HepG2 (cell line): Measurements from ENCODE around the gene COPS6. TPM values are rescaled to one million over a fixed set of nuclear protein-coding genes. Genes with fewer than 3 reads are reported as not detected.

Experiments used
- AGO2 ChIP-seq: fragments of 200-400 bp; formaldehyde crosslinking; optimal IDR thresholded peaks from 2 replicates; pipeline ENCODE3; 2017; ENCODE audit warnings: mild to moderate bottlenecking, low read depth, low read length, moderate library complexity
- CBFB ChIP-seq: sonication (generic); formaldehyde crosslinking; IDR thresholded peaks from 2 replicates; pipeline ENCODE4 v1.4.0; 2020; ENCODE audit warnings: missing genetic modification reagents
- FOSL1 ChIP-seq: sonication (generic); formaldehyde crosslinking; IDR thresholded peaks from 2 replicates; pipeline ENCODE4 v1.9.0; 2021; ENCODE audit warnings: missing genetic modification reagents, borderline replicate concordance
- HCFC1 ChIP-seq: fragments of 150-350 bp; IDR thresholded peaks from 2 replicates; pipeline ENCODE4 v1.6.1; 2014; ENCODE audit warnings: low read depth, low read length
- MEIS2 ChIP-seq: sonication (generic); formaldehyde crosslinking; IDR thresholded peaks from 2 replicates; pipeline ENCODE4 v1.9.0; 2021; ENCODE audit warnings: mild to moderate bottlenecking, missing genetic modification reagents
- MXI1 ChIP-seq: IDR thresholded peaks from 3 replicates; pipeline ENCODE4 v1.6.1; 2012; ENCODE audit warnings: low read depth, low read length, inconsistent platforms, borderline replicate concordance
- NFYB ChIP-seq: sonication (generic); formaldehyde crosslinking; IDR thresholded peaks from 2 replicates; pipeline ENCODE4 v1.4.0; 2020; ENCODE audit warnings: missing genetic modification reagents
- SNAI1 ChIP-seq: sonication (generic); formaldehyde crosslinking; IDR thresholded peaks from 2 replicates; pipeline ENCODE4 v1.5.0; 2020; ENCODE audit warnings: mild to moderate bottlenecking, missing genetic modification reagents, borderline replicate concordance
- TCF7L2 ChIP-seq: IDR thresholded peaks from 2 replicates; pipeline ENCODE4 v1.6.1; 2011; ENCODE audit warnings: mild to moderate bottlenecking, low read depth, low read length, moderate library complexity
- TP53 ChIP-seq: sonication (generic); formaldehyde crosslinking; conservative IDR thresholded peaks from 2 replicates; pipeline ENCODE4 v1.4.0; 2020; ENCODE audit warnings: missing genetic modification reagents
- U2AF1 ChIP-seq: fragments of 200-400 bp; formaldehyde crosslinking; optimal IDR thresholded peaks from 2 replicates; pipeline ENCODE3; 2017; ENCODE audit warnings: mild to moderate bottlenecking, low read depth, low read length
- ZNF180 ChIP-seq: sonication (generic); formaldehyde crosslinking; IDR thresholded peaks from 2 replicates; pipeline ENCODE4 v1.4.0; 2020; ENCODE audit warnings: low read depth, missing genetic modification reagents, borderline replicate concordance
- ZNF274 ChIP-seq: sonication (generic); formaldehyde crosslinking; IDR thresholded peaks from 2 replicates; pipeline ENCODE4 v1.5.1; 2020; ENCODE audit warnings: mild to moderate bottlenecking, missing genetic modification reagents
- ZNF343 ChIP-seq: sonication (generic); formaldehyde crosslinking; IDR thresholded peaks from 2 replicates; pipeline ENCODE4 v1.4.0; 2020; ENCODE audit warnings: mild to moderate bottlenecking, missing genetic modification reagents
- ZNF501 ChIP-seq: sonication (generic); formaldehyde crosslinking; IDR thresholded peaks from 2 replicates; pipeline ENCODE4 v1.5.1; 2020; ENCODE audit warnings: mild to moderate bottlenecking, moderate library complexity, missing genetic modification reagents
- ZNF563 ChIP-seq: sonication (generic); formaldehyde crosslinking; IDR thresholded peaks from 2 replicates; pipeline ENCODE4 v1.8.0; 2022; ENCODE audit warnings: mild to moderate bottlenecking, moderate library complexity, missing genetic modification reagents
- ZNF569 ChIP-seq: sonication (generic); formaldehyde crosslinking; IDR thresholded peaks from 2 replicates; pipeline ENCODE4 v1.5.0; 2020; ENCODE audit warnings: mild to moderate bottlenecking, missing genetic modification reagents, moderate library complexity, borderline replicate concordance
- ZNF709 ChIP-seq: sonication (generic); formaldehyde crosslinking; IDR thresholded peaks from 2 replicates; pipeline ENCODE4 v1.5.0; 2020; ENCODE audit warnings: mild to moderate bottlenecking, missing genetic modification reagents
- ZNF775 ChIP-seq: sonication (generic); formaldehyde crosslinking; IDR thresholded peaks from 2 replicates; pipeline ENCODE4 v1.4.0; 2020; ENCODE audit warnings: missing genetic modification reagents, mild to moderate bottlenecking, moderate library complexity, borderline replicate concordance
- ZNF883 ChIP-seq: sonication (generic); formaldehyde crosslinking; IDR thresholded peaks from 2 replicates; pipeline ENCODE4 v1.5.1; 2020; ENCODE audit warnings: mild to moderate bottlenecking, missing genetic modification reagents; ENCODE audit errors: not compliant biosample characterization
- ZSCAN31 ChIP-seq: sonication (generic); formaldehyde crosslinking; IDR thresholded peaks from 2 replicates; pipeline ENCODE4 v1.5.0; 2020; ENCODE audit warnings: low read depth, mild to moderate bottlenecking, missing genetic modification reagents
- polyA plus RNA-seq, 8 experiments: library from polyadenylated mRNA; depleted of rRNA in 3 of 8; stranded (reverse) in 7 of 8; unstranded in 1 of 8; fragments of >200 nt; fragmentation: Illumina TruSeq in 4 of 8; extraction: Trizol in 4 of 8; gene quantifications; 2 replicates each; pipeline versions ENCODE4 v1.2.1 to v1.2.3, GENCODE V29; 2011 to 2016; ENCODE audit warnings: low read depth in 4 of 8, missing spikeins in 1 of 8, mixed read lengths in 1 of 8; ENCODE audit not compliant: insufficient read depth in 1 of 8
- total RNA-seq, 5 experiments: library from RNA; depleted of rRNA; stranded (reverse); fragments of >200 nt; fragmentation: Illumina TruSeq; extraction: Trizol; gene quantifications; 2 replicates each; pipeline ENCODE4 v1.2.3, GENCODE V29; 2016; ENCODE audit warnings: low read depth in 1 of 5
- TF ChIP-seq, protein P1 (sequence below): sonication (generic); formaldehyde crosslinking; conservative IDR thresholded peaks from 2 replicates; pipeline ENCODE4 v1.4.0; 2020; ENCODE audit warnings: mild to moderate bottlenecking, missing genetic modification reagents, moderate library complexity
- TF ChIP-seq, protein P2 (sequence below): sonication (generic); formaldehyde crosslinking; IDR thresholded peaks from 2 replicates; pipeline ENCODE4 v1.4.0; 2020; ENCODE audit warnings: mild to moderate bottlenecking, missing genetic modification reagents
- TF ChIP-seq, protein P3 (sequence below): sonication (generic); formaldehyde crosslinking; IDR thresholded peaks from 2 replicates; pipeline ENCODE4 v1.5.0; 2020; ENCODE audit warnings: missing genetic modification reagents
- TF ChIP-seq, protein P4 (sequence below): sonication (generic); formaldehyde crosslinking; IDR thresholded peaks from 2 replicates; pipeline ENCODE4 v1.8.1; 2023; ENCODE audit warnings: missing genetic modification reagents, inconsistent platforms, borderline replicate concordance

The COPS6 gene
- total and polyA plus RNA-seq, 2 of the 13 experiments (the other 11 are each of a cell fraction or from before 2014, with no cell fraction given), result 33.4 to 117 TPM

DNA sequence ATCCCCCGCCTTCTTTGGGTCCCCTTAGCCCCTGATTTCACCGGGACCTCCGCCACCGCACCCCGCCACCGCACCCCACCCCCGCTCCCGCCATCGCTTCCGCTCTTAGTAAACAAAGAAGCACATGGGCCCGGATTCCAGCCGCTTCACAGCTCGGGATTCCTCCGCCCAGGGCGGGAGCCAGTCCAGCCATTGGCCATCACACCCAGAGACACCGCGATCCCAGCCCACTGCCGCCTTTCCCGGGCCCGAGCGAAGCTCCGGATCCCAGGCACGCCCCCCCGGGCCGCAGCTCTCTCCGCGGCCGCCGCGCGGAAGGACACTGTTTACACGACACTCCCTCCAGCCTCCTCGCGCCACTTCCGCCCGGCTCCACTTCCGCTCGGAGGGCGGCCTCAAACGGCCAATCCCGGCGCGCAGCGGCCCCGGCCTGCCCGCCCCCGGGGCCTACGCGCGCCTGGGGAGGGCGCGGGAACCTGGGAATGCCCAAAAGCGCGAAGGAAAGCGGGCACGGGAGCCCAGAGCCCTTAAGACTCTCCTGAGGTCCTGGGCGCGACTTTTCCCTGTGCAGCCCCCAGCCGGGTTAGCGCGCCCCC is 11.7 kb downstream of the COPS6 start (continued):
- TF ChIP-seq ZNF501 (CRISPR knock-in tag) (peak; percentile 83), ZNF274 (peak; percentile 68; the same call in 1 of the 2 replicates), ZNF180 (CRISPR knock-in tag) (no peak), AGO2 (no peak), ZNF563 (CRISPR knock-in tag) (peak; percentile 75; the same call in 1 of the 2 replicates), FOSL1 (CRISPR knock-in tag) (no peak), SNAI1 (CRISPR knock-in tag) (no peak), ZNF883 (no peak), TP53 (CRISPR knock-in tag) (no peak), U2AF1 (peak; percentile 41), TCF7L2 (no peak), CBFB (CRISPR knock-in tag) (peak; percentile 88), ZSCAN31 (CRISPR knock-in tag) (peak; percentile 79; the same call in 1 of the 2 replicates), NFYB (CRISPR knock-in tag) (peak; percentile 86), ZNF709 (CRISPR knock-in tag) (0 out of 2 replicates have a peak, but pooled peaks have one; percentile 41), ZNF775 (CRISPR knock-in tag) (no peak), ZNF569 (CRISPR knock-in tag) (no peak), MEIS2 (CRISPR knock-in tag) (0 out of 2 replicates have a peak, but pooled peaks have one; percentile 15), HCFC1 (peak; percentile 43; the same call in 1 of the 2 replicates), ZNF343 (CRISPR knock-in tag) (peak; percentile 71; the same call in 1 of the 2 replicates), MXI1 (peak; percentile 97)
- TF ChIP-seq, protein P1, sequence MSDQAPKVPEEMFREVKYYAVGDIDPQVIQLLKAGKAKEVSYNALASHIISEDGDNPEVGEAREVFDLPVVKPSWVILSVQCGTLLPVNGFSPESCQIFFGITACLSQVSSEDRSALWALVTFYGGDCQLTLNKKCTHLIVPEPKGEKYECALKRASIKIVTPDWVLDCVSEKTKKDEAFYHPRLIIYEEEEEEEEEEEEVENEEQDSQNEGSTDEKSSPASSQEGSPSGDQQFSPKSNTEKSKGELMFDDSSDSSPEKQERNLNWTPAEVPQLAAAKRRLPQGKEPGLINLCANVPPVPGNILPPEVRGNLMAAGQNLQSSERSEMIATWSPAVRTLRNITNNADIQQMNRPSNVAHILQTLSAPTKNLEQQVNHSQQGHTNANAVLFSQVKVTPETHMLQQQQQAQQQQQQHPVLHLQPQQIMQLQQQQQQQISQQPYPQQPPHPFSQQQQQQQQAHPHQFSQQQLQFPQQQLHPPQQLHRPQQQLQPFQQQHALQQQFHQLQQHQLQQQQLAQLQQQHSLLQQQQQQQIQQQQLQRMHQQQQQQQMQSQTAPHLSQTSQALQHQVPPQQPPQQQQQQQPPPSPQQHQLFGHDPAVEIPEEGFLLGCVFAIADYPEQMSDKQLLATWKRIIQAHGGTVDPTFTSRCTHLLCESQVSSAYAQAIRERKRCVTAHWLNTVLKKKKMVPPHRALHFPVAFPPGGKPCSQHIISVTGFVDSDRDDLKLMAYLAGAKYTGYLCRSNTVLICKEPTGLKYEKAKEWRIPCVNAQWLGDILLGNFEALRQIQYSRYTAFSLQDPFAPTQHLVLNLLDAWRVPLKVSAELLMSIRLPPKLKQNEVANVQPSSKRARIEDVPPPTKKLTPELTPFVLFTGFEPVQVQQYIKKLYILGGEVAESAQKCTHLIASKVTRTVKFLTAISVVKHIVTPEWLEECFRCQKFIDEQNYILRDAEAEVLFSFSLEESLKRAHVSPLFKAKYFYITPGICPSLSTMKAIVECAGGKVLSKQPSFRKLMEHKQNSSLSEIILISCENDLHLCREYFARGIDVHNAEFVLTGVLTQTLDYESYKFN (CRISPR knock-in tag), result peak; percentile 64
- TF ChIP-seq, protein P2, sequence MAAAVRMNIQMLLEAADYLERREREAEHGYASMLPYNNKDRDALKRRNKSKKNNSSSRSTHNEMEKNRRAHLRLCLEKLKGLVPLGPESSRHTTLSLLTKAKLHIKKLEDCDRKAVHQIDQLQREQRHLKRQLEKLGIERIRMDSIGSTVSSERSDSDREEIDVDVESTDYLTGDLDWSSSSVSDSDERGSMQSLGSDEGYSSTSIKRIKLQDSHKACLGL, result peak; percentile 83; the same call in 1 of the 2 replicates
- TF ChIP-seq, protein P3, sequence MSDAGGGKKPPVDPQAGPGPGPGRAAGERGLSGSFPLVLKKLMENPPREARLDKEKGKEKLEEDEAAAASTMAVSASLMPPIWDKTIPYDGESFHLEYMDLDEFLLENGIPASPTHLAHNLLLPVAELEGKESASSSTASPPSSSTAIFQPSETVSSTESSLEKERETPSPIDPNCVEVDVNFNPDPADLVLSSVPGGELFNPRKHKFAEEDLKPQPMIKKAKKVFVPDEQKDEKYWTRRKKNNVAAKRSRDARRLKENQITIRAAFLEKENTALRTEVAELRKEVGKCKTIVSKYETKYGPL (CRISPR knock-in tag), result no peak
- TF ChIP-seq, protein P4, sequence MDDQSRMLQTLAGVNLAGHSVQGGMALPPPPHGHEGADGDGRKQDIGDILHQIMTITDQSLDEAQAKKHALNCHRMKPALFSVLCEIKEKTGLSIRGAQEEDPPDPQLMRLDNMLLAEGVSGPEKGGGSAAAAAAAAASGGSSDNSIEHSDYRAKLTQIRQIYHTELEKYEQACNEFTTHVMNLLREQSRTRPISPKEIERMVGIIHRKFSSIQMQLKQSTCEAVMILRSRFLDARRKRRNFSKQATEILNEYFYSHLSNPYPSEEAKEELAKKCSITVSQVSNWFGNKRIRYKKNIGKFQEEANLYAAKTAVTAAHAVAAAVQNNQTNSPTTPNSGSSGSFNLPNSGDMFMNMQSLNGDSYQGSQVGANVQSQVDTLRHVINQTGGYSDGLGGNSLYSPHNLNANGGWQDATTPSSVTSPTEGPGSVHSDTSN (CRISPR knock-in tag), result no peak
